ENCODE results near the gene RRM2.

DNA sequence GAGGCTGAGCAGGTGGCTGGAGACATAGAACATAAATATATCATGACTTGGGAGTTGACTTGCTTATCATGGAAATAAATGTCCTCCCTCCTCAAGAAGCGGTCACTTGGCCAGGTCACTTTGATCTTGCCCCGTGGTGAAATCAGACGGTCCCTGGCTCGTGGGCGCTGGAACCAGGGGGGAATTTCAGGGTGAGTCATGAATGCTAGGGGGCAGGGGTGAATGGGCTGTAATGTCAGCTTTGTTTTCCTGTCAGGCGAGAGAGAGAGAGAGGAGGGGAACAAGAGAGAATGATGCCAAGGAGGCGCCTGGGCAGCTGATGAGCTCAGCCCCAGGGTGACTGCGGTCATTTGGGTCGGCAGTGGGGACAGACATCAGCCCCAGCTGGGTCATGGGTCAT is 47.7 kb downstream of the RRM2 start:
- TF ChIP-seq, protein P1, sequence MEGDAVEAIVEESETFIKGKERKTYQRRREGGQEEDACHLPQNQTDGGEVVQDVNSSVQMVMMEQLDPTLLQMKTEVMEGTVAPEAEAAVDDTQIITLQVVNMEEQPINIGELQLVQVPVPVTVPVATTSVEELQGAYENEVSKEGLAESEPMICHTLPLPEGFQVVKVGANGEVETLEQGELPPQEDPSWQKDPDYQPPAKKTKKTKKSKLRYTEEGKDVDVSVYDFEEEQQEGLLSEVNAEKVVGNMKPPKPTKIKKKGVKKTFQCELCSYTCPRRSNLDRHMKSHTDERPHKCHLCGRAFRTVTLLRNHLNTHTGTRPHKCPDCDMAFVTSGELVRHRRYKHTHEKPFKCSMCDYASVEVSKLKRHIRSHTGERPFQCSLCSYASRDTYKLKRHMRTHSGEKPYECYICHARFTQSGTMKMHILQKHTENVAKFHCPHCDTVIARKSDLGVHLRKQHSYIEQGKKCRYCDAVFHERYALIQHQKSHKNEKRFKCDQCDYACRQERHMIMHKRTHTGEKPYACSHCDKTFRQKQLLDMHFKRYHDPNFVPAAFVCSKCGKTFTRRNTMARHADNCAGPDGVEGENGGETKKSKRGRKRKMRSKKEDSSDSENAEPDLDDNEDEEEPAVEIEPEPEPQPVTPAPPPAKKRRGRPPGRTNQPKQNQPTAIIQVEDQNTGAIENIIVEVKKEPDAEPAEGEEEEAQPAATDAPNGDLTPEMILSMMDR (IDR thresholded peaks at IDR 0.05; ENCODE audit: insufficient read depth, low read depth, low read length), result no peak
- no peak for TF ChIP-seq EZH2 (IDR thresholded peaks at IDR 0.05; ENCODE audit: insufficient read depth, low read length)

Data from astrocyte (in vitro differentiated cells and primary cell).